Superior temporal gyrus (tissue), 1 donor: Measurements from ENCODE around the gene PRR7.
A peak's percentile ranks its signal among the peaks of the same experiment; 100 is the strongest.

Experiments used
- DNase-seq: peaks from one replicate; pipeline ENCODE4 v3.0.0-alpha.2; 2016; ENCODE audit errors: extremely low spot score

Gene PRR7

DNA sequence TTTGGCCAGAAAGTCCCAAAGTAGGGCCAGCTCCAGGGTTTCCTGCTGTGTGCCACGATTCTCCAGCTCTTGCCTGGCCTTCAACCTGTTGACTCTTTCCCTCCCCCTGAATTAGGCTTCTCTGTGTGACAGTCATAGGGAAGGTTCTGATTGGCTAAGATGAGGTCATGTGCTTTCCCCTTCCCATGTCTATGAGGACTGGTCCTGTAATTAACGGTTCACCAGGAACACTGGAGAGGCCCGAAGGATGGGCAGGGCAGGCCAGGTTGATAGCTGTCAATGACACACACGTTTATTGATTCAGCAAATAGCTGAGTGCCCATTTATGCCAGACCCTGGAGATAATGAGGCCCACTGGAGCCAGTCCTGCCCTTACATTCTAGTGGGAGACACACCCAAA, 9.0 kb upstream of the PRR7 start:
- no peak for DNase-seq

DNA sequence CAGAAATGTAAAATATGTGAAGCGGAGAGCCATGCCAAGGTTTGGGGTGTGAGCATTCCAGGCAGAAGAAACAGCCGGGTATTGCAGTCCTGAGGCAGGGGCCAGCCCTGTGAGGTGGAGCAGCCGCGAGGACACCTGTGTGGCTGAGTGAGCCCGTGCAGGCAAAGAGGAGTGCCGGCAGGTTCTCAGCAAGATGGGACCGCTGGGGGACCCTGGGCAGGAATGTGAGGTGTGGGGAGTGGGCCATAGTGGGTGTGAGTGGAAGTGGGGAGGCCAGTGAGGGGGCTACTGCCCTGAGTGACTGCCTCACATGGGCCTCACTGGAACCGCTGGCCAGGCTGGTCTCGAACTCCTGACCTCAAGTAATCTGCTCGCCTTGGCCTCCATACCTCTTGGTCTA, 8.1 kb upstream of the PRR7 start:
- DNase-seq: no peak

DNA sequence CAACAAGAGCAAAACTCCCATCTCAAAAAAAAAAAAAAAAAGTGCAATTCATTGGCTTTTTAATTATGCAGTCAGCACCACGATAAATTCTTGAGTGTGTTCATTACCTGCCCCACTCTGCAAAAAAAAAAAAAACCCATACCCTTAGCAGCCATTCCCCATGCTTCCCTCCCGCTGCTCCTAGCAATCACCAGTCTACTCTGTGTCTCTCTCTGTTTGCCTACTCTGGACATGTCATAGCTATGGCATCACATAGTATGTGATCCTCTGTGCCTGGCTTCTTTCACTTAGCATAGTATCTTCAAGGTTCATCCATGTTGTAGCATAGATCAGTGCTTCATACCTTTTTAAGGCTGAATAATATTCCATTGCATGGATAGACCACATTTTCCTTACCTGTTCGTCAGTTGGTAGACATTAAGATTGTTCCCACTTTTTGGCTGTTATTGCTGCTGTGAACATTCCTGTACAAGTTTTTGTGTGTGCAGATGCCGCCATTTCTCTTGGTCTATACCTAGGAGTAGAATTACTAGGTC, 7.0 kb upstream of the PRR7 start:
- DNase-seq: no peak

DNA sequence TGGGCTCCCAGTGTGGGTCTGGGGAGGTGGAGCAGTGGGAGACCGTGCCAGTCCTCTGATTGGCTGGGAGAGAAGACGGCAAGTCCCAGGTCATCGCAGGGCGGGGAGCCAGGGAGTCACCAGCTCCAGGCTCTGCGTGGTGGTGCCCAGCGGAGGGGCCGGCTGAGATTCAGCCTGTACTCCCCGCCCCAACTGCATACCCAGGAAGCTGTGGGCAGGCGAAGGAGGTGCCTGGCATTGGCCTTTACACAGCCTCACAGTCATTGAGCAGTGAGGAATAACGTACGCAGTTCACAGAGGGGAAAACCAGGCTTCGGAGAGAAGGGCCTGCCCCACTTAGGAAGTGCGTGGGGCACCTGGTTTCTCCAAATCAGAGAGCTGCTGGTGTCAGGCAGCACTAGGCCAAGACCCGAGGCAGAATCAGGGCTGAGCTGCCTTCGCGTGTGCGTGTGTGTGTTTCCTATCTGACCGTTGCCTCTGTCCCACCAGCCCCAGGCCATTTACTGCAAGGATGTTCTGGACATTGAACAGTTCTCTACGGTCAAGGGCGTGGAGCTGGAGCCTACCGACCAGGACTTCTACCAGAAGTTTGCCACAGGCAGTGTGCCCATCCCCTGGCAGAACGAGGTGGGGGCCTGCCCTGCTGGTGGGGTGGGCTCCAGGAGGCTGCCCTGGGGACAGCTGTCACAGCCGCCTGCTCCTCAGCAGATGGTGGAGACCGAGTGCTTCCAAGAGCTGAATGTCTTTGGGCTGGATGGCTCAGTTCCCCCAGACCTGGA, 6.2 kb upstream of the PRR7 start:
- DNase-seq: no peak

DNA sequence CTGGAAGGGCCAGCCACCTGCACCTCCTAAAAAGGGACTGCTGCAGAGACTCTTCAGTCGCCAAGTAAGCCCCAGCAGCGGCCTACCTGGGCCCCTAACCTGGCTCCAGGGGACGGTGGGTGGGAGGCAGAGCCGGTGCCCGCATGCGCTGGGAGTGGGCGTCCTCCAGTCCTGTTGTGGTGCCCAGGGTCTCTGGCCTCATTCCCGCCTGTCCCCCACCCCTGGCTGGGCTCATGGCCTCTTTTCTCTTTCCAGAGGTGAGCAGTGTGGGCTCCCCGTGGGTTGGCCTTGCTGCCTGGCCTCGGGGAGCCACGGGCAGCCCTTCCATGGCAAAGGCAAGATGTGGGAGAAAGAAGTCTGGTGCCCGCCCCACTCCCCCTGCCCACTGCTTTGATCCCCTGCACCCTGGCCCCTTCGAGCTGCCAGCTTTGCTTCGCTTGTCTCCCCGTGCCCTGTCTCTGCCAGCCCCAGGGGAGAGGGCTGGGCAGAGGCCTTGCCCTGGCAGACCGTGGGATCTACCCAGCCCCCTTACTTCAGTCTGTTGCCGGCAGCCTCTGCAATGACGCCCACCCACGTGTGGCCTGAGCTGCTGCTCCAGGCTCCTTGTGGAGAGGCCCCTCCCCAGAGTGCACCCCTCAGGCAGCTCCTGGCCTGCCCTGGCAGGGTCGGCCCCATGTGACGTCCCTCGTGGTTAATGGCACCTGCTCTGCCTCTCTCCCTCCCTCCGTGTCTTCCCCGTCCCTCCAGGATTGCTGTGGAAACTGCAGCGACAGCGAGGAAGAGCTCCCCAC, 5.4 kb upstream of the PRR7 start:
- DNase-seq: no peak

DNA sequence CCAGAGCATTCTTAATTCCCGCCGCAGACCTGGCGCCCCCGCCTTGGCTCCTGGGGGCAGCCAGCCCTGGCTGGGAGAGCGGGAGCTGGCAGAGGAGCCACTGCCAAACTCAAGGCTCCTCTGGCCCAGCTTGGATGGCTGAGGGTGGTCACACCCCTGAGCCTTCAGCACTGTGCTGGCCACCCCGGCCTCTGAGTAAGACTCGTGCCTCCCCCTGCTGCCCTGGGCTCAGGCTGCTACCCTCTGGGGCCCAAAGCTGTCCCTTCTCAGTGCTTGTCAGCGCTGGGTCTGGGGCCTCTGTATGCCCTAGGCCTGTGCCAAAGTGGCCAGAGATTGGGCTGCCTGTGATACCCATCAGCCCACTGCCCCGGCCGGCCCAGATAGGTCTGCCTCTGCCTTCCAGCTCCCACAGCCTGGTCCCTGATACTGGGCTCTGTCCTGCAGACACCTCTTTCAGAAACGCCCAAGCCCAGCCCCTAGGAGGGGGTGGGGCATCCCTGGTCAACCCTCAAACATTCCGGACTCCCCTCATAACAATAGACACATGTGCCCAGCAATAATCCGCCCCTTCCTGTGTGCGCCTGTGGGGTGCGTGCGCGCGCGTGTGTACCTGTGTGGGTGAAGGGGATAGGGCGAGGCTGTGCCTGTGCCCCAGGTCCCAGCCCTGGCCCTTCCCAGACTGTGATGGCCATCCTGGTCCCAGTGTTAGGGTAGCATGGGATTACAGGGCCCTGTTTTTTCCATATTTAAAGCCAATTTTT, 4.4 kb upstream of the PRR7 start:
- no peak for DNase-seq

DNA sequence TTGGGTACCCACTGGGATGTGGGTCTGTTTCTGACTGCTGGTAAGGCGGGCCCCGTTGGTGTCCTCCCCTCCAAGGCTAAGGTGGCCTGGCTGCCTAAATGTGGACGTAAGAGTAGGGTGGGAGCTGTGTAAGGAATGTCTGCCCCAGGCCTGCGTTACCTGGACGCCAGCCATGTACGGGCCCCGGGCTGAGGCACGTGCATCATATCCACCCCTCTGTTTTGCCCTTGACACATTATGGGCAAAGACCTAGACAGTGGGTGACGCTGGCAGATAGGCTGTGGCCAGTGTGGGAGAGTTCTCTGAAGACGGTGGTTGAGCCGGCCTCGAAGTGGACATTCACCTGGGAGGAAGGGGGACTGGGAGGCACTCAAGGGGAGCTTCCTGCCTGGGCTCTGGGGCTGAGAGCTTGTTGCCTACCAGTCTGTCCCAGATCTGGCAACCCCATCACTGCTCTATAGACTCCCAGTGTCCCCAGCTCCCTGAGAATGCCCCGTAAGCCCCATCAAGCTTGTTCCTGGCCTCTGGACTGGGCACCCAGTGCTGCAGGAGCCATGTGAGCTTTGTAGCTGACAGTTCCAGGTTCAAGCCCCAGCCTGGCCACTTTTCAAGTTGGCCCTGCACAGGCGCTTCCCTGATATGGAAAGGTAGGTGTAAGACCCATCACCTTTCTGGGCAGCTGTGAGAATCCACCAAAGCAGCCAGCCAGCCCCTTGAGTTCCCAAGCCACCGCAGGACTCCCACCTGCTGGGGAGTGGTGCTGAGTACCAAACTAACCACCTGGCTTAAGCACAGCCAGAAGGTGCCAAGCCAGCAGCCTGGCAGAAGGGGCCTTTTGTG, 3.2 kb upstream of the PRR7 start:
- no peak for DNase-seq

DNA sequence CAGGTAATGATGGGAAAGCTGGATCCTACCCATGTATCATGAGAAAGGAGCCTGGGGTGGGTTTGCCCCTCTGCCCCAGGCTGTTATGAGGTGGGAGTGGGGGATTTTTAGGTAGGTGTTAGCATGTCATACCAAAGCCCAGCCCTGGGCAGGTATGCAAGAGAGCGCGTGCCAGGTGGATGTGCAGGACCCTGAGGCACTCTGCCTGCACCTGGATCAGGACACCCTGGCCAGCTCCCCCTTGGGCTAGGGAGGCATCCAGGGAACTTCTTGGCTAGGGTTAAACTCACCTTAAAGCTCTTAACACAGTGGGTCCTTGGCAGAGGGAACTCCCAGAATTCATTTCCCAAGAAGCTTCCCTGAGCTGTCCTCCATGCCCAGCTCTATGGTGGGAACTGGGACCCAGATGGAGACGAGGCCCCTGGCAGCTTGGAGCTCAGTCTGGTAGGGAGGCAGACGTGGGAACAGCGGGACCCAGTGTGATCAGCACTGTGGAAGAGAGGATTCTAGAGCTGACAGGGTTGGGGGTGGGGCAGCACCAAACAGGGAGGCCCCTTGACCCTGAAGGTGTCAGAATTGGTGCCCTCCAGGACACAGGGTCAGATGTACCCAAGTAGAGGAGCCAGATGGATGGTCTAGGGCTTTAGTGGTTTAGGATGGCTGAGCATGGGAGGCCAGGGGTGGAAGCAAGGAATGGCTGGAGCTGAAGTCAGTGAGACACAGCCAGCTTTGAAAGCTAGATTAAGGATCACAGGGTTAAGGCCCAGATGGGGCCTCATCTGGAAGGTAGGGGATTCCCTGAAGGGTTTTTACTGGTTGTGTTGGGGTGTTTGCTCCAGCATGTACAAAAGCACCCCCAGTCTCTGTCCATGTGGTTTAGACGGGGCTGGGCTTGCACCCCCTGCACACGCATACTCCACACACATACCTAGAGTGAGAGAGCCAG, 2.2 kb upstream of the PRR7 start:
- no peak for DNase-seq

DNA sequence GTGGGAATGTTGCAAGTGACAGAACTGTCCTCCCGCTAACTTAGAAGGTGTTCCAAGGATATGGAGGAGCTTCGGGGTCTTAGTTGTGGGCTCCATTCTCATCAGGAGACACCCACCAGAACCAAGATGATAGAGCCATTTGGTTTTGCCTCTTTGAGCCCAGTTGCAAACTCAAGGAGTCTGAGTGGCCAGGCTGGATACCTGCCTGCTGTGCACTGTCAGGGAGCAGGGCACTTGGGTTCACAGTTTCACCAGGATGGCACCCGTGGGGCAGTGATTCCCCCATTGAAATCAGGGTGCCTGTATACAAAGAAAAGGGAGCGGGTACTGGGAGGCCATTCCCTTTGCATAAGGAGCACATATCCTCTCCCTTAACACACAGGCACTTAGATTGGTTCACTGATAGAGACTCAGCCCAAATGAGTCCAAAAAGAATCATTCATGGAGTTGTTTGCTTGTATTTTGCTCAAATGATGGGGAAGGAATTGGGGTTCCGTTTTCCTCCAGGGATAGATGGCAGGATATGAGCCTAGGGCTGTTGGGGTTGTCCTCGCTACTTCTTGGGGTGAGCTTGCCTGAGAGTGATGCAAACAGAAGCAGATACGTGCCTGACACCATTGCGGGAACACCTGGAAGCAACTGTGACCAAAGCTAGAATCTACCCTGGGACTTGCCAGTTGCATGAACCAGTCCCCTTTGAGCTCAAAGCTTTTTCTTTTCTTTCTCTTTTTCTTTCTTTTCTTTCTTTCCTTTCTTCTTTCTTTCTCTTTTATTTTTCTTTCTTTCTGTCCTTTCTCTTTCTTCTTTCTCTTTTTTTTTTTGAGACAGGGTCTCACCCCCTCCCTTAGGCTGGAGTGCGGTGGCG, 1.3 kb upstream of the PRR7 start:
- DNase-seq: no peak

DNA sequence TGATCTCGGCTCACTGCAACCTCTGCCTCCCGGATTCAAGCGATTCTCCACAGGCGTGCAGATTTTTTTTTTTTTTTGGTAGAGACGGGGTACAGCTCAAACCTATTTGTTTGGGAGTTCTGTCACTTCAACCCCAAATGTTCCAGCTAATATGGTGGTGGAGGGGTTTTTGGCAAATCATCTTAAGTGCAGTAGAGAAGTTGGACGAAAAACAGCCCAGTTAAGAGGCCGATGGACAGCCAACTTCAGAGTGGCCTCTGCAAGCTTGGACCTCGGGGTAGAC, 756 bp upstream of the PRR7 start:
- DNase-seq: peak; percentile 22

DNA sequence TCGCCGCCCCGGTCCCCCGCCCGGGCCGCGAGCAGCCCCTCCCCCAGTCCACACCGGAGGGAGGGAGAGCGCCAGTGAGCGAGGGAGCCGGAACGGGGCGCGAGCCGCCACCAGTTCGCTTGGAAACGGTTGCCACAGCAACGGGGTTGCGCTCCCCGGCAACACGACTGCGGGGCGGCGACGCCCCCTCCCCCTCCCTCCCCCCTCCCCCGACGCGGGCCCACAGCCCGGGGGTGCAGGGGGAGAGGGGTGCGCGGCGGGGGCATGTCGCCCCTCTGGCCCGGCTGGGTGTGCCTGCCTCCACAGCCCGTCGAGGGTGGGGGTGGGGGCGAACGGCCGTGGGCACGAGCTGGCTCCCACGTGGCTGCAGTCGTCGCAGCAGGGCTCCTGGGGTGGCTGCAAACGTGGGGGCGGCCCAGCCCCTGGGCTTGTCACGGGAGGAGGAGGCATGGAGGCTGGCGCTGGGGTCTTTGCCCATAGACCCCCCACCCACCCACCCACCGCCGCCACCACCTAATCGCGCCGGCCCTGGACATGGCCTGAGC, 524 bp downstream of the PRR7 start:
- DNase-seq: peak; percentile 61

DNA sequence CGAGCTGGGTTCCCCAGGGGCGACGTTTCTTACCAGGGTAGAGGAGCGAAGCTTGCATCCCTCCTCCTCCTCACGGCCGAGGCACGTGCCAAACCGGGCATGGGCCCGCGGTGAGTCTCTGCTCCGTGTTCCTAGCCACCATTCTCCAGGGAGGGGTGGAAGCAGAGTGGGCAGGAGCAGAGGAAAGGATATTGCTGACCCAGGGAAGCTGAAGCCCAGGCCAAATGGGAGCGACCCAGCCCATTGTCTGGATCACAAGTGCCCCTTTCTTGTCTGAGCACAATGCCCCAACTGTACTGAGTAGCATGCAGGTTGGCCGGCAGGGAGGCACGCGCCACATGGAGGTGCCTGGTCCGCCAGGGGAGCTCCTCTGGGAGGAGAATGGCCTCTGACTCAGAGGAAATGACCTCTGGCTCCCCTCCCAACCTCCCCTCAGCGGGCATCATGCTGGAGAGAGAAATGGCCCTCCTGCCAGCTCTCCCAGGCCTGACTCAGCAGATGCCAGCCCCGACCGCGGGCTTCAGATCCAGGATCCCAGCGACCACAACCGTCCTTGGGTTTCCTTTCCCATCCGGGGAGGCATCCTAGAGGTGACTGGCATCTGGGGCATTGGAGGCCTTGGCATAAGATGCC, 1.1 kb downstream of the PRR7 start:
- peak; percentile 92 for DNase-seq

DNA sequence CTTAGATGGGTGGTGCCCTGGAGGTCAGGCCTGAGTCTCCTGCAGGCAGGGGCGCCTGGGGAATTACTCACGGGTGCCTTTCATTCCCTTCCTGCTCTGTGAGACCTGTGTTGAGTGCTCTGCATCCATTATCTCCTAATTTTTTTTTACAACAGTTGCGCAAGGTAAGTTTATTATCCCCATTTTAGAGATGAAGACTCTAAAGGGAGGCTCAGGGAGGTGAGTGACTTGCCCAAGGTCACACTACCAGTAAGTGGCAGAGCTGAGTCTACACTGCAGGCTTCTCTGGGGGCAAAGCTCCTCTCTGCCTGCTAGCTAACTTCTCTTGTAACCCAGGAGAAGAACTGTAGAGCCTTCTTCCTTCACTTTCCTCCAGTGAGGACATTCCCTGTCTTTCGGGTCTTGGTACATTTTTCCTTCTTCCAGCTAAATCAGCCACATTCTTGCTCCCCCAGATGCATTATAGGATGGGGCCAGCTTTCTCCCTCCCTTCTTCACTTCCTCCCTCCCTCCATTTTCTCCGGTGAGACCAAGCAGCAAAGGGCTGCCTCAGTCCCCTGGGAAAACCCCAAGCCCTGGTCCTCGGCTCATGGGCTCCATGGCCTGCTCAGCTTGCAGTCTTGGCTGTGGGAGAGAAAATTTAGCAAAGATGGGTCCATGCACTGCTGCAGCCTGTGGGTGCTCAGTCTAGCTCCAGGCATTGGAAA, 1.8 kb downstream of the PRR7 start:
- no peak for DNase-seq

DNA sequence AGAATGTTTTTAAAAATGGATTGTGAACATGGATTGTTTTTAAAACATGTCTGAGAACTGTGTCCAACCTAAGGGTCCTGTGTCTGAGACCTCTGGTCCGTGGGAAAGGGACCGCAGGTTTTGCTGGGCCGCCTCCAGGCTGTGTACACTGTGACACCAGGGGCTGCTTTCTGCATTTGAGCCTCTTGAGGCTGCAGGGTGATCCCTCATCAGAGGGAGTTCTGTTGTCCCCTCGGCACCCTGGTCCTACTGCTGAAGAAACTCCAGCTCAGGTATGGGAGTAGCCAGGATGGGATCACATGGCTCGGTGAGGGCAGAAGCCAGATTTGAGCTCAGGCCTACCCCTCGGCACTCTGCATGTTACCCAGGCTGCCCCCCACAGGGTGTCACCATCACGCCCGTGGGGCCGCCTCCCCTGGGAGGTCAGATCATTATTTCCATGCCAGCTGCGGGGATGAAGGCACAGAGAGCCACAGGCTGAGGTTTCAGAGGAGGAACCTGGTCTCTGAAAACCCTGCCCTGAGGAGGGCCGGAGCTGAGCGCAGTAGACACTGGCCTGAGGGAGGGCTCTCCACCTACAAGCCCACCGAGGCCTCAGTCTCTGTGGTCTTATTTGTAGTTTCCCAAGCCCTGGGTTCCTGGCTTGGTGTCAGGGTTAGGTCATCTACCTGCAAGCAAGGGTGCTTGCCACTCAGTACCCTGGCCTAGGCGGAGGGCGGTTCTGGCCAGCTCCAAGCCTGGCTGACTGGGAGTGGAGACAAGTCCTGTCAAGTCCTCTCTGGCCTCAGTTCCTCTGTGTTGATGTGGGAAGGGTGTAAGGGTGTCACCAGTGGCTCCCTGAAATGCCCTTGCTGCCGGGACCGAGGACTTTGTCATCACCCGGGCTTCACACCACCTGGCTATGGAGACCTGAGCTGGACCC, 2.8 kb downstream of the PRR7 start:
- DNase-seq: no peak

DNA sequence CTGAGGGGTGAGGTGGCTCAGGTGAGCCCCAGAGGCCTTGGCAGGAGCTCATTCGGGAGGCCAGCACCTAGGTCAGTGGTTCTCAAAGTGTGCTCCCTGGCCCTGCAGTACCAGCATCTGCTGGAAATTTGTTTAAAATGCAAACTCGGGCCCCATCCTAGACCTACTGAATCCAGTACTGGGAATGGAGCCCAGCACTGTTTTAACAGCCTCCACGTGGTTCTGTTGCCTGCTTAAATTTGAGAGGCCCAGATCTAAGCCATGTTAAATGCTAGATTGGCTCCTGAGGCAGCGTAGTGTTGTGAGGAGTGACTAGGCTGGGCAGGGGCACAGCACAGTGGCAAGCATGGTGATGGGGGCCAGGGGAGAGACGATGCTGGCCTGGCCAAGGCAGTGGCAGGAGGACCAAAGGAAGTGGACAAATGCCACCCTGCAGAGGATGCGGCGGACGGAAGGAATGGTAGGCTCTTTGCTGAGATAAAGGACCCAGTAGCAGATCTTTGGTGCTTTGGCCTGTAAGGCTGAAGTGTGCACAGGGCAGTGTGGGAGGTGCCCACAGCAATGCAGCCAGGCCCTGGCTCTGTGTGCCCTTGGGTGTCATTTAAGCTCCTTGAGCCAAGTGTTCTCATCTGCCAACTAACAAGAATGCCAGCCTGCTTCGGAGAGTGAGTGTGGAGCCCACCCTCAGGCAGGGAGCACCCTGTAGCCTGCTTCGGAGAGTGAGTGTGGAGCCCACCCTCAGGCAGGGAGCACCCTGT, 4.2 kb downstream of the PRR7 start:
- DNase-seq: peak; percentile 72
